IMR-90 (cell line): ENCODE results near the gene WDR3. TPM values are rescaled to one million over a fixed set of nuclear protein-coding genes. Genes with fewer than 3 reads are reported as not detected.
A peak's percentile ranks its signal among the peaks of the same experiment; 100 is the strongest.

Experiments
- ATAC-seq: fragments of 200-7000 bp; cut with Tn5 transposase; 2 replicates; pipeline ENCODE4 v1.9.1; 2020; ENCODE audit warnings: low read depth, mild to moderate bottlenecking, moderate library complexity
- BruUV-seq: library from RNA; stranded (reverse); fragments of 400-500 nt; replicated peaks from 2 replicates; lab custom pipeline; 2021; lab: Mats Ljungman, UMichigan
- CTCF ChIA-PET: fragments of 300-600 bp; formaldehyde crosslinking; extraction: SDS; loops from one replicate; lab custom pipeline; 2021; ENCODE audit warnings: antibody characterized with exemption; lab: Yijun Ruan, JAX
- POLR2A ChIA-PET: fragments of 300-600 bp; sonication (Branson Sonifier 250); formaldehyde crosslinking; loops from one replicate; lab custom pipeline; 2022; ENCODE audit warnings: antibody characterized with exemption; ENCODE audit not compliant: unreplicated experiment; lab: Charles Lee
- DNase-seq: peaks from one replicate; pipeline ENCODE4 v3.0.0; 2013
- H2AFZ ChIP-seq: replicated peaks from 2 replicates; pipeline ENCODE3; 2013; ENCODE audit warnings: low read length, mild to moderate bottlenecking; ENCODE audit not compliant: poor library complexity
- H2AK5ac ChIP-seq: 2 replicates; pipeline ENCODE4 v1.6.1; 2013; ENCODE audit warnings: low read depth, low read length, inconsistent platforms
- H2AK9ac ChIP-seq: replicated peaks from 2 replicates; pipeline ENCODE3; 2013; ENCODE audit warnings: mild to moderate bottlenecking, low read depth, low read length, moderate library complexity; ENCODE audit not compliant: poor library complexity
- H2BK120ac ChIP-seq: 2 replicates; pipeline ENCODE4 v1.6.1; 2013; ENCODE audit warnings: low read depth, low read length, inconsistent platforms
- H2BK15ac ChIP-seq: 3 replicates; pipeline ENCODE4 v1.6.1; 2013; ENCODE audit warnings: low read depth, low read length, inconsistent platforms
- H2BK20ac ChIP-seq: 2 replicates; pipeline ENCODE4 v1.6.1; 2013; ENCODE audit warnings: low read depth, mild to moderate bottlenecking, inconsistent platforms, low read length, moderate library complexity
- H2BK5ac ChIP-seq: 2 replicates; pipeline ENCODE4 v1.6.1; 2013; ENCODE audit warnings: mild to moderate bottlenecking, low read depth, low read length, inconsistent platforms; ENCODE audit not compliant: poor library complexity, severe bottlenecking
- H3K14ac ChIP-seq: replicated peaks from 2 replicates; pipeline ENCODE4 v1.6.1; 2013; ENCODE audit warnings: low read depth, low read length, inconsistent platforms
- H3K18ac ChIP-seq: 2 replicates; pipeline ENCODE4 v1.6.1; 2013; ENCODE audit warnings: low read depth, low read length, control low read depth
- H3K23ac ChIP-seq: 2 replicates; pipeline ENCODE4 v1.6.1; 2013; ENCODE audit warnings: low read depth, low read length, inconsistent platforms
- H3K27ac ChIP-seq: 2 replicates; pipeline ENCODE4 v1.5.1; 2013; ENCODE audit warnings: mild to moderate bottlenecking, control low read depth, low read length; ENCODE audit not compliant: insufficient read depth
- H3K27me3 ChIP-seq: 2 replicates; pipeline ENCODE4 v1.6.1; 2013; ENCODE audit warnings: low read length; ENCODE audit not compliant: control insufficient read depth, insufficient read depth
- H3K36me3 ChIP-seq: 2 replicates; pipeline ENCODE4 v1.6.1; 2013; ENCODE audit warnings: low read length, mixed read lengths; ENCODE audit not compliant: control insufficient read depth, insufficient read depth
- H3K4ac ChIP-seq: 2 replicates; pipeline ENCODE4 v1.6.1; 2013; ENCODE audit warnings: low read depth, low read length, inconsistent platforms
- H3K4me1 ChIP-seq: 2 replicates; pipeline ENCODE4 v1.6.1; 2013; ENCODE audit warnings: low read length, mixed read lengths; ENCODE audit not compliant: control insufficient read depth, insufficient read depth
- H3K4me2 ChIP-seq: 2 replicates; pipeline ENCODE4 v1.6.1; 2013; ENCODE audit warnings: low read depth, mild to moderate bottlenecking, control low read depth, low read length, moderate library complexity
- H3K4me3 ChIP-seq: 2 replicates; pipeline ENCODE4 v1.5.1; 2013; ENCODE audit warnings: low read depth, mild to moderate bottlenecking, control low read depth, low read length, moderate library complexity; ENCODE audit not compliant: insufficient read depth
- H3K56ac ChIP-seq: 2 replicates; pipeline ENCODE4 v1.6.1; 2013; ENCODE audit warnings: low read length, inconsistent platforms; ENCODE audit not compliant: insufficient read depth; ENCODE audit errors: extremely low read depth
- H3K79me1 ChIP-seq, 2 experiments: 2 replicates each; pipeline ENCODE4 v1.6.1; 2013; ENCODE audit warnings: low read length in 2 of 2, inconsistent platforms in 1 of 2, low read depth in 1 of 2
- H3K9ac ChIP-seq: 2 replicates; pipeline ENCODE4 v1.6.1; 2013; ENCODE audit warnings: low read depth, low read length, control low read depth
- H3K9me1 ChIP-seq: 2 replicates; pipeline ENCODE4 v1.6.1; 2013; ENCODE audit warnings: low read length, inconsistent platforms; ENCODE audit not compliant: insufficient read depth
- H3K9me3 ChIP-seq: 2 replicates; pipeline ENCODE4 v1.6.1; 2013; ENCODE audit warnings: low read length; ENCODE audit not compliant: control insufficient read depth, insufficient read depth
- H4K20me1 ChIP-seq: 2 replicates; pipeline ENCODE4 v1.6.1; 2013; ENCODE audit warnings: low read length, inconsistent platforms; ENCODE audit not compliant: insufficient read depth
- H4K5ac ChIP-seq: 2 replicates; pipeline ENCODE4 v1.6.1; 2013; ENCODE audit warnings: mild to moderate bottlenecking, low read depth, low read length, control low read depth
- H4K8ac ChIP-seq, 2 experiments: 2 replicates each; pipeline ENCODE4 v1.6.1; 2013; ENCODE audit warnings: low read depth in 2 of 2, low read length in 2 of 2, control low read depth in 1 of 2, inconsistent platforms in 1 of 2
- H4K91ac ChIP-seq: 2 replicates; pipeline ENCODE4 v1.6.1; 2013; ENCODE audit warnings: low read depth, low read length, inconsistent platforms; ENCODE audit not compliant: insufficient read depth
- CTCF ChIP-seq: conservative IDR thresholded peaks from 2 replicates; pipeline ENCODE4 v1.5.1; 2012; ENCODE audit warnings: mild to moderate bottlenecking, low read depth, low read length, improper control_type of control experiment
- FOS ChIP-seq: fragments of 150-350 bp; IDR thresholded peaks from 2 replicates; pipeline ENCODE4 v1.6.1; 2016; ENCODE audit warnings: low read depth, low read length
- MAFK ChIP-seq: IDR thresholded peaks from 2 replicates; pipeline ENCODE4 v1.6.1; 2012; ENCODE audit warnings: low read depth, low read length, improper control_type of control experiment
- POLR2A ChIP-seq: IDR thresholded peaks from 2 replicates; pipeline ENCODE4 v1.6.1; 2012; ENCODE audit warnings: mild to moderate bottlenecking, low read depth, low read length
- RAD21 ChIP-seq: IDR thresholded peaks from 2 replicates; pipeline ENCODE4 v1.6.1; 2012; ENCODE audit warnings: low read length, improper control_type of control experiment
- RFX5 ChIP-seq: IDR thresholded peaks from 2 replicates; pipeline ENCODE4 v1.8.0; 2012; ENCODE audit warnings: low read depth, mild to moderate bottlenecking, low read length, moderate library complexity
- WGBS, 2 experiments: methylation state at CpG; one replicate each; pipeline versions ENCODE4 v1.1.5 to v1.1.7; 2013; ENCODE audit warnings: missing lambda C conversion rate in 2 of 2; ENCODE audit not compliant: insufficient read length in 1 of 2; ENCODE audit errors: extremely low coverage in 2 of 2; 5-methylcytosine and 5-hydroxymethylcytosine counted together
- dilution Hi-C: fragments of 300-500 bp; cut with HindIII; formaldehyde crosslinking; loops from one replicate; pipeline ENCODE4 v1.14.3; 2018; ENCODE audit warnings: low sequenced_read_pairs; ENCODE audit not compliant: unreplicated experiment
- in situ Hi-C: fragments of 300-500 bp; cut with MboI; formaldehyde crosslinking; loops from 3 replicates; pipeline ENCODE4 v1.14.3; 2019; ENCODE audit warnings: low sequenced_read_pairs, inconsistent platforms, mixed read lengths
- intact Hi-C: fragments of 100-400 bp; cut with micrococcal nuclease; formaldehyde crosslinking; loops from 2 replicates; pipeline ENCODE4 v1.10.0; 2022
- polyA plus RNA-seq, 3 experiments: library from polyadenylated mRNA; depleted of rRNA; stranded (reverse); fragments of >200 nt; gene quantifications; 2 replicates each; pipeline ENCODE4 v1.2.3, GENCODE V29; 2012; ENCODE audit warnings: low replicate concordance in 1 of 3
- total RNA-seq: library from RNA; depleted of rRNA; stranded (reverse); fragments of >200 nt; gene quantifications from 2 replicates; pipeline ENCODE4 v1.2.3, GENCODE V29; 2012

WDR3 gene
- total and polyA plus RNA-seq, 2 of the 4 experiments (the other 2 are of a cell fraction) = 16.7 to 88.5 TPM

GRCh38 chr1:117930484-117930883, 945 bp downstream of the WDR3 start:
- H3K36me3 ChIP-seq = peaks cover 4% of the 10 kb centered on the region
- H4K91ac ChIP-seq = no peak overlapping the region
- dilution Hi-C loops = no loop called here
- H3K14ac ChIP-seq = 0 out of 2 replicates have a peak overlapping the region, but pooled peaks have one; percentile 33
- H2BK20ac ChIP-seq = no peak overlapping the region
- TF ChIP-seq RFX5 (no peak), POLR2A (no peak), MAFK (no peak), FOS (no peak), RAD21 (no peak), CTCF (no peak)
- peaks cover 18 to 66% of the 10 kb centered on the region in 2 experiments for H3K79me1 ChIP-seq
- peak overlapping the region; percentile 98 for H3K9ac ChIP-seq
- intact Hi-C loops = no loop called here
- H3K56ac ChIP-seq = peak overlapping the region; percentile 61; the same call in 1 of the 2 replicates
- H3K23ac ChIP-seq = peak overlapping the region; percentile 19; the same call in 1 of the 2 replicates
- no peak overlapping the region for H2BK5ac ChIP-seq
- peaks cover 8% of the 10 kb centered on the region; the same call in 1 of the 2 replicates for H4K20me1 ChIP-seq
- no peak overlapping the region for H3K27ac ChIP-seq
- ChIA-PET POLR2A (no interaction called here), CTCF (interaction anchor here (1.4 to 1.6 kb wide), 2 partner anchors 17 to 19 kb away, joined by 3 read pairs; no protein-coding TSS in a partner anchor)
- in situ Hi-C loops = no loop called here
- H3K4me3 ChIP-seq = peak overlapping the region; percentile 89
- ATAC-seq = no peak
- H3K9me1 ChIP-seq = peaks cover 3% of the 10 kb centered on the region
- H2BK15ac ChIP-seq = no peak overlapping the region
- H3K9me3 ChIP-seq = no peaks in the 10 kb centered on the region
- no peak overlapping the region for H3K4ac ChIP-seq
- BruUV-seq = no TSS peak
- no peaks in the 10 kb centered on the region for H3K27me3 ChIP-seq
- WGBS, 2 experiments = 4% methylated on average over 6 of the region's 6 CpGs; no CpG with 5 or more reads in 1 of the 2 experiments
- H4K5ac ChIP-seq = no peak overlapping the region; the same call in 1 of the 2 replicates
- peak overlapping the region; percentile 96 for H3K4me2 ChIP-seq
- peak; percentile 9 for DNase-seq
- 0 out of 2 replicates have a peak, but pooled peaks cover 3% of the 10 kb centered on the region for H3K4me1 ChIP-seq
- H4K8ac ChIP-seq = peak overlapping the region in 1 of 2 experiments; percentile 90; a peak in 1 of 4 replicates
- no peak overlapping the region for H3K18ac ChIP-seq
- no peak overlapping the region for H2AK9ac ChIP-seq
- H2AFZ ChIP-seq = no peak overlapping the region
- H2AK5ac ChIP-seq = no peak overlapping the region
- H2BK120ac ChIP-seq = no peak overlapping the region
